ENCODE data around the gene ZP3. TPM values are rescaled to one million over a fixed set of nuclear protein-coding genes. Genes with fewer than 3 reads are reported as not detected.
"Not testable (repeated sequence)": the region's sequence is repeated elsewhere in the genome, so short reads cannot be mapped to it uniquely, and the experiment has no call there.

ZP3 gene
- total and polyA plus RNA-seq, 4 donors: 0.25 to 0.47 (median 0.44) TPM

GRCh38 chr7:76440404-76440803 is 15.7 kb downstream of the ZP3 start:
- H3K9me3 ChIP-seq (ENCODE audit: control insufficient read depth in 4 of 4, low read length in 3 of 4); H3K4me1 ChIP-seq (ENCODE audit: control insufficient read depth in 4 of 4, insufficient read depth in 4 of 4, low read length in 3 of 4); H3K27me3 ChIP-seq (ENCODE audit: control insufficient read depth in 4 of 4, insufficient read depth in 4 of 4, low read length in 3 of 4); H3K27ac ChIP-seq (ENCODE audit: low read depth in 1 of 2, low read length in 2 of 2); H3K9ac ChIP-seq (ENCODE audit: low read depth in 1 of 2, low read length in 2 of 2); H3K4me3 ChIP-seq (ENCODE audit: low read depth in 1 of 3, low read length in 3 of 3); H3K36me3 ChIP-seq (ENCODE audit: control insufficient read depth in 4 of 4, insufficient read depth in 3 of 4, low read depth in 1 of 4, low read length in 3 of 4); DNase-seq (ENCODE audit: low spot score): not testable (repeated sequence)
- WGBS: 92% methylated on average over 4 of the region's 4 CpGs

- not testable (repeated sequence) for H3K9me3 ChIP-seq (ENCODE audit: control insufficient read depth in 4 of 4, low read length in 3 of 4); DNase-seq (ENCODE audit: low spot score)
- WGBS: 75% methylated on average over 2 of the region's 10 CpGs
These were observed 17.0 kb downstream of the ZP3 start for GRCh38 chr7:76441792-76442191.

DNA sequence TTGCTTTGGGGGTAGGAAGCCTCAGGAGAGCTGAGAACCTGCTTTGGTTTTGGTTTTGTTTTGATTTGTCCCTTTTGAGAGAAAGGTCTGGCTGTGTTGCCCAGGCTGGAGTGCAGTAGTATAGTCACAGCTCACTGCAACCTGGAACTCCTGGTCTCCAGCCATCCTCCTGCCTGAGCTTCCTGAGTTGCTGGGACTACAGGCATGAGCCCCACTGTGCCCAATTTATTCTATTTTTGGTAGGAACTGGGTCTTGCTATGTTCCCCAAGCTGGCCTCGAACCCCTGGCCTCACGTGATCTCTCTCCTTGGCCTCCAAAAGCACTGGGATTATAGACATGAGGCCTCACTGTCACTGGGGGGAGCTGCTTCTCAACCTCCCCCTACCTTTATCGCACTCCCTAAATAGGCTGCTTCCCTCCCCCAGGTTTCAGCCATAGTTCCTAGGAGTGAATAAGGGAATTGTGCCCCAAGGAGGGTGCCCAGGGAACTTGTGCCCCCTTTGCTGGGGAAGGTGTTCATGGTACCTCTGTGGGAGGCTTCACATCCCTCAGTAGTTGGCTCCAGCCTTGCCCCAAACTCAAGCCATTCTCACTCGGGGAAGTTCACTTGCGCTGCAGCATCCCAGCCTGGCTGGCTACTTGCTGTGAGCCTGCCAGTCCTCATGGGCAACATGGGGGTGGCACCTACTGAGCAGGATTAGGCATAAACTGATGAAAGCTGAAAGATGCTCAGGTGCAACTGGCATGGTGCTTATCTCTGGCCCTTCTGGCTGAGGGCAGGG is 18.1 kb downstream of the ZP3 start:
- DNase-seq (ENCODE audit: low spot score); H3K27me3 ChIP-seq (ENCODE audit: control insufficient read depth in 4 of 4, insufficient read depth in 4 of 4, low read length in 3 of 4); H3K9ac ChIP-seq (ENCODE audit: low read depth in 1 of 2, low read length in 2 of 2); H3K9me3 ChIP-seq (ENCODE audit: control insufficient read depth in 4 of 4, low read length in 3 of 4); H3K27ac ChIP-seq (ENCODE audit: low read depth in 1 of 2, low read length in 2 of 2); H3K4me1 ChIP-seq (ENCODE audit: control insufficient read depth in 4 of 4, insufficient read depth in 4 of 4, low read length in 3 of 4); H3K36me3 ChIP-seq (ENCODE audit: control insufficient read depth in 4 of 4, insufficient read depth in 3 of 4, low read depth in 1 of 4, low read length in 3 of 4); H3K4me3 ChIP-seq (ENCODE audit: low read depth in 1 of 3, low read length in 3 of 3): not testable (repeated sequence)
- WGBS: 92% methylated on average over 5 of the region's 5 CpGs

More at GRCh38 chr7:76441792-76442191, 17.0 kb downstream of the ZP3 start:
- H3K27me3 ChIP-seq (ENCODE audit: control insufficient read depth in 4 of 4, insufficient read depth in 4 of 4, low read length in 3 of 4); H3K4me1 ChIP-seq (ENCODE audit: control insufficient read depth in 4 of 4, insufficient read depth in 4 of 4, low read length in 3 of 4); H3K27ac ChIP-seq (ENCODE audit: low read depth in 1 of 2, low read length in 2 of 2); H3K36me3 ChIP-seq (ENCODE audit: control insufficient read depth in 4 of 4, insufficient read depth in 3 of 4, low read depth in 1 of 4, low read length in 3 of 4); H3K4me3 ChIP-seq (ENCODE audit: low read depth in 1 of 3, low read length in 3 of 3); H3K9ac ChIP-seq (ENCODE audit: low read depth in 1 of 2, low read length in 2 of 2): not testable (repeated sequence)

- H3K4me3 ChIP-seq (ENCODE audit: low read depth in 1 of 3, low read length in 3 of 3); H3K27ac ChIP-seq (ENCODE audit: low read depth in 1 of 2, low read length in 2 of 2); H3K36me3 ChIP-seq (ENCODE audit: control insufficient read depth in 4 of 4, insufficient read depth in 3 of 4, low read depth in 1 of 4, low read length in 3 of 4); H3K4me1 ChIP-seq (ENCODE audit: control insufficient read depth in 4 of 4, insufficient read depth in 4 of 4, low read length in 3 of 4); H3K9ac ChIP-seq (ENCODE audit: low read depth in 1 of 2, low read length in 2 of 2); DNase-seq (ENCODE audit: low spot score); H3K9me3 ChIP-seq (ENCODE audit: control insufficient read depth in 4 of 4, low read length in 3 of 4); H3K27me3 ChIP-seq (ENCODE audit: control insufficient read depth in 4 of 4, insufficient read depth in 4 of 4, low read length in 3 of 4): not testable (repeated sequence)
- WGBS: 86% methylated on average over 11 of the region's 12 CpGs
These were observed 19.1 kb downstream of the ZP3 start for GRCh38 chr7:76443846-76444245.

- H3K4me1 ChIP-seq (ENCODE audit: control insufficient read depth in 4 of 4, insufficient read depth in 4 of 4, low read length in 3 of 4); H3K9me3 ChIP-seq (ENCODE audit: control insufficient read depth in 4 of 4, low read length in 3 of 4); H3K27me3 ChIP-seq (ENCODE audit: control insufficient read depth in 4 of 4, insufficient read depth in 4 of 4, low read length in 3 of 4); H3K9ac ChIP-seq (ENCODE audit: low read depth in 1 of 2, low read length in 2 of 2); DNase-seq (ENCODE audit: low spot score); H3K36me3 ChIP-seq (ENCODE audit: control insufficient read depth in 4 of 4, insufficient read depth in 3 of 4, low read depth in 1 of 4, low read length in 3 of 4); H3K27ac ChIP-seq (ENCODE audit: low read depth in 1 of 2, low read length in 2 of 2); H3K4me3 ChIP-seq (ENCODE audit: low read depth in 1 of 3, low read length in 3 of 3): not testable (repeated sequence)
- 50% methylated on average over 4 of the region's 5 CpGs for WGBS
These were observed 20.8 kb downstream of the ZP3 start for GRCh38 chr7:76445577-76446008.

- H3K4me3 ChIP-seq (ENCODE audit: low read depth in 1 of 3, low read length in 3 of 3); DNase-seq (ENCODE audit: low spot score); H3K4me1 ChIP-seq (ENCODE audit: control insufficient read depth in 4 of 4, insufficient read depth in 4 of 4, low read length in 3 of 4); H3K36me3 ChIP-seq (ENCODE audit: control insufficient read depth in 4 of 4, insufficient read depth in 3 of 4, low read depth in 1 of 4, low read length in 3 of 4); H3K27me3 ChIP-seq (ENCODE audit: control insufficient read depth in 4 of 4, insufficient read depth in 4 of 4, low read length in 3 of 4); H3K27ac ChIP-seq (ENCODE audit: low read depth in 1 of 2, low read length in 2 of 2); H3K9ac ChIP-seq (ENCODE audit: low read depth in 1 of 2, low read length in 2 of 2); H3K9me3 ChIP-seq (ENCODE audit: control insufficient read depth in 4 of 4, low read length in 3 of 4): not testable (repeated sequence)
- 40% methylated on average over 1 of the region's 4 CpGs for WGBS
These were observed 32.3 kb downstream of the ZP3 start for GRCh38 chr7:76457017-76457416.

- H3K9me3 ChIP-seq (ENCODE audit: control insufficient read depth in 4 of 4, low read length in 3 of 4); H3K36me3 ChIP-seq (ENCODE audit: control insufficient read depth in 4 of 4, insufficient read depth in 3 of 4, low read depth in 1 of 4, low read length in 3 of 4); H3K9ac ChIP-seq (ENCODE audit: low read depth in 1 of 2, low read length in 2 of 2); DNase-seq (ENCODE audit: low spot score); H3K27me3 ChIP-seq (ENCODE audit: control insufficient read depth in 4 of 4, insufficient read depth in 4 of 4, low read length in 3 of 4); H3K4me1 ChIP-seq (ENCODE audit: control insufficient read depth in 4 of 4, insufficient read depth in 4 of 4, low read length in 3 of 4); H3K4me3 ChIP-seq (ENCODE audit: low read depth in 1 of 3, low read length in 3 of 3); H3K27ac ChIP-seq (ENCODE audit: low read depth in 1 of 2, low read length in 2 of 2): not testable (repeated sequence)
- 40% methylated on average over 1 of the region's 4 CpGs for WGBS
These were observed 33.8 kb downstream of the ZP3 start for GRCh38 chr7:76458504-76458903.

DNA sequence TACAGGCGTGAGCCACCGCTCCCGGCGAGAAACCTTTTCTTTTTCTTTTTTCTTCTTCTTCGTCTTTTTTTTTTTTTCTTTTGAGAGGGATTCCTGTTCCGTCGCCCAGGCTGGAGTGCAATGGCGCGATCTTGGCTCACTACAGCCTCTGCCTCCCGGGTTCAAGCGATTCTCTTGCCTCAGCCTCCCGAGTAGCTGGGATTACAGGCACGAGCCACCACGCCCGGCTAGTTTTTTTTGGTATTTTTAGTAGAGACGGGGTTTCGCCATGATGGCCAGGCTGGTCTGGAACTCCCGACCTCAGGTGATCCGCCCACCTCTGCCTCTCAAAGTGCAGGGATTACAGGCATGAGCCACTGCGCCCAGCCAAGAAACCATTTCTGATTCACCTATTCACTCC is 36.0 kb downstream of the ZP3 start:
- DNase-seq (ENCODE audit: low spot score); H3K27ac ChIP-seq (ENCODE audit: low read depth in 1 of 2, low read length in 2 of 2): not testable (repeated sequence)

More for the DNA sequence above, 36.0 kb downstream of the ZP3 start:
- not testable (repeated sequence) for H3K4me3 ChIP-seq (ENCODE audit: low read depth in 1 of 3, low read length in 3 of 3); H3K36me3 ChIP-seq (ENCODE audit: control insufficient read depth in 4 of 4, insufficient read depth in 3 of 4, low read depth in 1 of 4, low read length in 3 of 4); H3K27me3 ChIP-seq (ENCODE audit: control insufficient read depth in 4 of 4, insufficient read depth in 4 of 4, low read length in 3 of 4); H3K4me1 ChIP-seq (ENCODE audit: control insufficient read depth in 4 of 4, insufficient read depth in 4 of 4, low read length in 3 of 4); H3K9me3 ChIP-seq (ENCODE audit: control insufficient read depth in 4 of 4, low read length in 3 of 4); H3K9ac ChIP-seq (ENCODE audit: low read depth in 1 of 2, low read length in 2 of 2)
- 90% methylated on average over 14 of the region's 20 CpGs for WGBS
